Measurements from ENCODE around the gene CSMD2.

CSMD2 gene

DNA sequence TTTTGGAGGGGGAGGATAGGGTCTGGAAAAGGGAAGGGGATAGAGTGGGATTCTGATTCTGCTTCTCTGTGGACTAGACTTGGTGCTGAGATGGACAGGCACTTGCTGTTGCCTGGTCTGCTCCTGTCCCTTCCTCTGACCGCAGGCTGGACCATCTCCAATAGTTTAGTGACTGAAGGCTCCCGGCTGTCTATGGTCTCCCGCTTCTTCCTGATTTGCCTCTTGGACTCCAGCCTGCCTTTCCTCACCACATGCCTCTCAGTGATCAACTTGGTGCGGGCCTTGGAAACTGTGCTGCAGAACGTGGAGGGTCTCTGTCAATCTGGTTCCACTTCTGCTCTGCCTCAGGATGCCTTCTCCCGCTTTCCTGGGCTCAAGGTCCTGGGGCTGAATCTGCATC is 698.9 kb downstream of the CSMD2 start:
- DNase-seq = no peak

DNA sequence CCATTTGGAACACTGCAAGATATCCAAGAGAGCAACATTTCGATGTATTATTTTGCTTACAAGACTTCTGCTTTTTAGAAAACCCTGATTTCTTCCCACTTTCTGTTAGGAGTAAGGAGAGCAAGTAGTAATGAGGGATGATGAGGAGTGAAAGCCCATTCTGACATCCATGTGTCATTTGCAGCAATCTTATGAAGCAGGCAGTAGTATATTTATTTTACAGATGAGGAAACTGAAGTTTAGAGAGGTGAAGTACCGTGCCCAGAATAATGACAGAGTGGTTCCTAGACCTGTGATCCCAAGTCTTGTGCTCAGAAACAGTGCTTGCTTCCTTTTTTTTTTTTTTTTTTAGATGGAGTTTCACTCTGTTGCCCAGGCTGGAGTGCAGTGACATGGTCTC is 699.7 kb downstream of the CSMD2 start:
- no peak for DNase-seq

DNA sequence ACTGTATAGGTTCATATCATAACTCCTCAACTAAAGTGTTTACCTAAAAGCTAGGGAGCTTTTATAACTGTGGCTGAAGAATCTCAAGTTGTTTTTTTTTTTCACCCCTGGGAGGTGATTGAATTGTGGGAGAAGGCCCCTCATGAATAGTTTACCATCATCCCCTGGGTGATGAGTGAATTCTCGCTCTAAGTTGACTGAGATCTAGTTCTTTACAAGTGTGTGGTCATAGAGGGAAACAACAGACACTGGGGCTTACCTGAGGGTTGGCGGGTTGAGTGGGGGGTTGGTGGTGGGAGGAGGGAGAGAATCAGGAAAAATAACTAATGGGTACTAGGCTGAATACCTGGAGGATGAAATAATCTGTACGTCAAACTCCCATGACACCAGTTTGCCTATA is 700.5 kb downstream of the CSMD2 start:
- DNase-seq = no peak

Measured in NCI-H1105 treated with DMSO at 0.1 percent for 48 hours (cell line).